ENCODE data around the gene KCND2.
"Not testable (repeated sequence)": the region's sequence is repeated elsewhere in the genome, so short reads cannot be mapped to it uniquely, and the experiment has no call there.

The KCND2 gene

DNA sequence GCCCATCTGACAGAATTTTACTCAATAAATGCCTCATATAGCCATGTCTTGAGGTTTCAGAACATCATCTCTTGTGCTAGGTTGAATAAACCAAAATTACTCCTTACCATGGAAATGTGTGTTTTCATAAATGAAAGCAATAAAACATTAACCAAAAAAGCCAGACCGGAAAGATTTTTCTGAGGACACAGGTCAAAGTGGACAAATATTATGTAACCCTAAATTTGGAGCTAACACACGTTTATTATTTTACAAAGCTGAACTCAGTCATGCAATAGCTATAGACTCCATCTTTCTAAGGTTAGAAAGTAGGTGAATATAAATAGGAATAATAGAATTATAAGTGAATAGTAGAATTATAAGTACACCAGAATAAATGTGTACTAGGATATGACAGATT is 315.9 kb downstream of the KCND2 start:
- DNase-seq, result no peak

DNA sequence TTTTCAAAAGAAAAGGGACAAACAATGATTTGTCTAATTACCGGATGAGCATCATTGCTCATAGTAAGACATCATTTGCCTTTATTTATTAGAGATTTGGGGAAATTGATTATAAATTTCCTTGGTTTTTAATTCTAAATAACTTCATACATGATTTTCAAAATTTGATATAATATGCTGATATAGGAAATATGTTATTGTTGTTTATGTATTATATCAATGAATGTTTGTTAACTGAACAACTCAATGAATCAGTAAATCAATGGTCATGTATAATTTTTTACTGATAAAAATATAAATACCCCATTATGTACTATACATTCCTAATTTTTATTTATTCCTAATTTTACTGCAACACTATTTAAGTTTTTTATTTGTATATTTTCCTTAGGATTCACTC is 327.6 kb downstream of the KCND2 start:
- no peak for DNase-seq

DNA sequence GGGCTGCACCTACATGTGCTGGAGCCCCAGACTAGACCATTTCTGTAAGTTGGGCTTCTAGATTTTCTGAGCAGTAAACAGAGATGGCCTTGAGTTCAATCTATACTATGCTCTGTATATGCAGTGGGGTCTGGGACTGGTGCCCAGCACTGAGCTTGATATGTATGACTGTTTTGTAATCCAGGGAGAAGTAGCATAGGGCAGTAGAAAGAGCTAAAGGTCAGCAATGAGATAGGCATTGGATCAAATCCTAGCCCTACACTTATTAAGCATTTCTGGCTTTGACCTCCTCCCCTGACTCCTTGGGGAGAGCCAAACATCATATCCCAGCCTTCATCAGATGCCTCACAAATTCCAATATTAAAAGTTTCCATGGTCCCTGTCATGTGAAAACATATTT is 330.4 kb downstream of the KCND2 start:
- no peak for DNase-seq

DNA sequence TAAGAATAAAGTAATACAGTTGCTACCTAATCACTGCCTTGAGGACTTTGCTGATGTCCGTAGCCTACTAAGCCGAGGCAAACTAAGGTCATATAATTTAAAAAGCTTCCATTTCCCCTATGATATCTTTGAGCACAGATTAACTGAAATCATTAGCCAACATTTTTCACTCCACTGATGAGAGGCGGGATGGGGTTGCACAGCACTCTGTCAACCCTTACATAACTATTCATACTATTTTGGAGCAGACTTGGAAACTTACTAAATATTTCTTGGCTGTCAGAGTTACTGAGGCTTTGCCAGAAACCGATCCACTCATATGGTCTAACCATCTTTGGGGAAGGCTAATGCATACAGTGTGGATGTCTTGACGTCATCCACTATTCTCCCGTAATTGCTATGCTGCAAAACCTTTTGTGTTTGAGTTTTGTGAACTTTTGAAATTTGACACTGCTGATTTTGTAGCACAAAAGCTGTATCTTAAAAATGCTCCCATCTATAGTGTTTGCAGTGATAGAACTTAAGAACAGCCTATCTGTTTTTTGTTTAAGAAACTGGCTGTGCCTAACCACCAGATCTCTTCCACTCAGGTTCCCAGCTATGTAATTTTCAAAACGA is 336.3 kb downstream of the KCND2 start:
- no peak for DNase-seq

DNA sequence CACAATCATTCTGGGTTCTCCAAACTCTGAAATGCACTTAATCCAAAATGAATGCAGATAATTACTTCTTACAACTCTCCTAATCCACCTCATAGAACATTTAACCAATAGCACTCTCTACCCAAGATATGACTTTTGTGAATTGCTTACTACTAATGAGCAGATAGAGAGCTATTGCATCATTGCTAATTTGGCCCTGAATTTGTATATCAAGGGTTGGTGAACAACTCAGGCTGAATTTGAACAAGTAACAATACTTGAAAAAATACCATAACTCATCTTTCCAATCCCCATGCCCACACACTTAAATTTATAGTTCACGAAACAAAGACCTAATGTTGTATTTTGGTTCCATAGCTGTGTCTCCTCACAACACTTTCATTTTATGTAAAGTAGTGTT is 339.0 kb downstream of the KCND2 start:
- no peak for DNase-seq

DNA sequence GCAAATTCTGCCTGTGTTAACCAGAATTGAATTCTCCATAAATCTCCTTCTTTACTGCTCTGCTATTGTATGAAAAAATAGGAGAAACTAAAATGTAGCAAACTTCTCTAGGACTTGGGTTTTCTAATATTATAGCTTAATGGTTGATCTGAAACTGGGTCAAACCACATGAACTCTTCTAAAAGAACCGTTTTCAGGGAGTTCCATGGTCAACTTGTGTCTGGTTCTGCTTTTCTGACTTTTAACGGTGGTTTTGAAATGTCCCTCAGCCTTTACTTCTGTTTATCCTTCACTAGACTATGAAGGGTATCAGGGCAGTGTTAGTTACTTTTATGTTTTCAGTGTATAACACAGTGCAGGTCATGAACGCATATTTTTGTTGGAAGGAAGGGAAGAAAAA is 342.7 kb downstream of the KCND2 start:
- no peak for DNase-seq

DNA sequence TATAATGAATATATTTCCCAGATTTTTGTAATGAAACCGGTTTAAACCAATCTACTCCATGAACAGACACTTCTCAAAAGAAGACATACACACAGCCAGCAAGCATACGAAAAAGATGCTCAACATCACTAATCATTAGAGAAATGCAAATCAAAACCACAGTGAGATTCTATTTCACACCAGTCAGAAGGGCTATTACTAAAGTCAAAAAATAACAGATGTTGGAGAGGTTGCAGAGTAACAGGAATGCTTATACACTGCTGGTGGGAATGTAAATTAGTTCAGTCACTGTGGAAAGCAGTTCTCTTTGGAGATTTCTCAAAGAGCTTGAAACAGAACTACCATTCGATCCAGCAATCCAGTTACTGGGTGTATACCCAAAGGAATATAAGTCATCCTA is 344.3 kb downstream of the KCND2 start:
- DNase-seq, result no peak

DNA sequence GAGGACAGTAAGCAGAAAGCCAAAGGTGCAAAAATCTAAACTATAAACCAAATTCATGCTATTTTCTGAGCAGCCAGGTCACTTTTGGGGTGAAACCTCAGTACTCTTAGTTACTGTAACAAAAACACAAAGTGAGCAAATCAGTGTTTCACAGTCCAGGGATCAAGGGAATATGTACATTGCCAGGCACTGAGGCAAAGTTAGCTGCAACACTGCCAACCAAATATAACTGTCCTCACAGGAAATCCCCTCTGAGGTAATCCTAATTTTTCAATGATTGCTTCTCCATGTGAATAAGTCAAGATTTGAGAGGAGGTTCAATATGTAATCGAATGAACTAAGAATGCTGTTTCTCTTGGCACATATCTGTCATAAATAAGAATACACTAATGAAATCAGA is 355.3 kb downstream of the KCND2 start:
- no peak for DNase-seq

DNA sequence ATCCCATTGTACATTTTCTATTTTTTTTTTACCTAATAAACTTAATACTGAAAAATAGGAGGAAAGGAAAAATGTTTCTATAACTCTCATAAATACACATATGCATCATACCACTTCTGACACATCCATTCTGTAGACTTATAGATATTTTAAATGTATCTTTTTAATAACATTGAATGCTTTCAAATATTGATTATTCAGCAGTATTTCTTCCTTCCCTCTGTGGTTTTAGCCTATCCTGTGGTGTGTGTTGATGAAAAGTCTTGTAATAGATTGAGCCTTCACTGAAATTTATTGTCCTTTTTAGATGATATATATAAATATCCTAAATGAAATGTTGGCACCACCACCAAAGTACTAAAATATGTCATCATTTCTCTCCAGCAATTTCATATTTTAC is 366.9 kb downstream of the KCND2 start:
- no peak for DNase-seq

DNA sequence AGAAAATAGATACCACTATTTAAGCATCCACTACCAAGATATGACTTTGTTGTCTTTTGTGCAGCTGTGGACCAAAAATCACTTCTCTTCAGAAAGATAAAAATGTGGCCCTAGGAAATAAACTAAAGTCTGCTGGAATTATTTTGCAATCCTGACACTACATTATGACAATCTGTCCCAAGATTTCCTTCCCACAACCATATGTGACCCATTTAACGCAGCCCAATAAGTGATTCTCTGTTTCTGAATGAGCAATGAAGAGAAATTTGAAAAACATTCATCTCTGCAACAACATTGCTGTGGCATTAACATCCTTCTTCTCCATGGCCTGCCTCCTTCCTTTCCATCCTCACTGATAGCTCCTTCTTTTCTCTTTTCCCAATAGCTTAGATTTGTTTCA is 373.0 kb downstream of the KCND2 start:
- DNase-seq, result no peak

DNA sequence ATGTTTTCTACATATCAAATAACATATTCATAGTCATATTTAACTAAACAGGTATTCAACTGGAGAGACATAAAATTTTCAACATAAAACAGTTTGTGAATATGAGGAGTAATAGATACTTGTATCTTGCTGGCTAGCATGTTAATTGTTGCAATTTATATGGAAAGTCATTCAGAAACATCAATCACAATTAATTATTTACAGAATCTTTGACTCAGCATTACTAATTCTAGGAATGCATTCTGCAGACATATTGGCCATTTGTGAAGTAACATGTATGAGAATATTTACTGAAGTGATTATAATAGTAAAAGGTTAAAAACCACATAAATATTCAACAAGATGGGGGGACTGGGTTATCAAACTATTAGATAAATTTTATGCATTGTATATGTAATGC is 381.3 kb downstream of the KCND2 start:
- no peak for DNase-seq

DNA sequence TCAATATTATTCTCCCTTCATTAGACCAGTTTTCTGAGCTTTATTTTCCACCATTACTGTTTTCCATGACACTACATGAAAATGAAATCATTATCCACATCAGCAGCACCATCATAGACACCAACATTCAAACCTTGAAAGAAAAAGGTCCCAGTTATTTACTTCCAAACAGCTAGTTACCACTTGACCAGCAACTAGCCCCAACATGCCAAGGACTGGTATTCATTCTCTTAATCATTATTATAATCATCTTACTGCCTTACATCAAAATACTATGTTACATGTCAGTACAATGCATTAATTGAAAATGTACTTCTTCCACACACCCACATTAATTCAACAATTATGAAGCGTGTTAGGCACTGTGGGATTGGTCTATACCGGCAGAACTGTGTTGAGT is 385.5 kb downstream of the KCND2 start:
- DNase-seq, result no peak

DNA sequence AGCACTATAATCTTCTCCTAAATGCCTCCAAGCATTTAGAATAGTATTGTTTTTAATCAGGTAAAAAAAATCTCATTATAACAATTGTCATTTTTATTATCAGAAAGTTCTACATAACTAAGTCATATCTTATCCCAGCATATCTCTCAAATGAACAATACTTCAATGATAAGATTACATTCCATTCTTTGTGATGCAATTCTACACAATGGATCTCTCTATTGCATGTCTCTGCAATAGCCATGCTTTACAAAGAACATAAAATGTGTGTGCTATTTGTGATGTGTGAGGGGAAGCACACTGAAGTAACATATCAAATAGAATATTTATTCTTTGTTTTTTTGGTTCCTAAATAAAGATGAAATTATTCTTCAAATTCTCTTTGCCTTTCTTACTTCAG is 389.3 kb downstream of the KCND2 start:
- DNase-seq, result no peak

DNA sequence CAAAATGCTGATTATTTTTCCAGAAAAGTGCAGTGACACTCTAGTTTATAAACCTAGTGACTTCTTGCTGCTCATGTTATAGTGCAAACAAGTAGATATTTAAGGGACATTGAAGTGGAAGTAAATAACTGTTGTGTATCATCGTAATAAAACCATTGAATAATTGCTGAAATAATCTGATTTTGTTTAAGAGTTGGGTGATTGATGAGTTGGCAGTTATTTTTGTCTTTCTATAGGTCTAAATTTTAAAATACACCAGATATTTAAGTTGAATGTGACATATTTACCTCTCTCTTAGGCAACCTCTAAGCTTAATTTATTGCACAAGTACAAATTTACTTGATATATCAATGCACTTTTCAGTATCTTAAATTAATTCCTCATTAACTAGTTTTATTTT is 392.1 kb downstream of the KCND2 start:
- DNase-seq, result no peak

DNA sequence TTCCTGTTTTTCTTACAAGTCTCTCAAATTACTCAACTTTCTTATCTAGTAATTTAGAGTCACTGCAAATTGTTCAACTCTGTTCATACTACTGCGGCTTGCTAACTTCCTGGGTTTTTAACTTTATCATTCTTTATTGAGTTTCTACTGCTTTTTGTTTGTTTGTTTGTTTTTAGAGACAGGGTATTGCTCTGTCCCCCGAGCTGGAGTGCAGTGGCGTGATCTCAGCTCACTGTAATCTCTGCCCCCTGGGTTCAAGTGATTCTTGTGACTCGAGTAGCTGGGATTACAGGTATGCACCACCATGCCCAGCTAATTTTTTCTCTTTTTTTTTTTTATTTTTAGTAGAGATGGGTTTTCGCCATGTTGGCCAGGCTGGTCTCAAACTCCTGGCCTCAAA is 402.1 kb downstream of the KCND2 start:
- no peak for DNase-seq

DNA sequence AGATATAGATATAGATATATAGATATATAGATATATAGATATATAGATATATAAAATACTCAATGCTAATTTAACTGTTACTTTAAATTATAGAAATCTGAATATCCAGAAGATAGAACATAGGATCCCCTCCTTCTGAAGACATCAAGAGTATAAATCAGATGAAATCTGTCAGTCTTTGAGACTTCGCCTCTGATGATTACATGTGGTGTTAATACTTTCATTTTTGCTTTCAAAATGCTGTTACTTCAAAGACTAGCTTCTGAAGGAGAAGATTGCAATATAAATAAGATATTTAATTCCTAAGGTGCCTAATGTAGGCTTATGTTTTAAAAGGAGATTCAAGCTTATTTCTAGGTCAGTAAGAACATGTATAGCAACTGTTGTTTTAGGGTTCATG is 404.6 kb downstream of the KCND2 start:
- no peak for DNase-seq

DNA sequence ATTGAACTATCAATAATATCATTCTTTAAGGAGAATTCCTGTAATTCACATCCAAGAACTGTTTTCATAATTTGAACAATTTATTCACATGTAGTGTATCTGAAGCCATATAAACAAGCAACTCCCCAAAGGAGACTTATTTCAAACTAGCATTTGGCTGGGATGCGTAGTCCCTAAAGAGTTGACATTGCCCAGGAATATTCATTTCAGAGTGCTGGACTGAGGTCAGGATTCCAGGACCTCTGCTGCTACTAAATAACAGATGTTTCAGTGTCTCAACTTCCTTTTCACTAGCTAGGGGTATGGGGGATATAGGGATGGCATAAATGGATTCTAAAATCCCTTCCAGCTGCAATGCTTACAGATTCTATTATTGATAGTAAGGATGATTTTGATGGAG is 408.0 kb downstream of the KCND2 start:
- DNase-seq, result no peak

DNA sequence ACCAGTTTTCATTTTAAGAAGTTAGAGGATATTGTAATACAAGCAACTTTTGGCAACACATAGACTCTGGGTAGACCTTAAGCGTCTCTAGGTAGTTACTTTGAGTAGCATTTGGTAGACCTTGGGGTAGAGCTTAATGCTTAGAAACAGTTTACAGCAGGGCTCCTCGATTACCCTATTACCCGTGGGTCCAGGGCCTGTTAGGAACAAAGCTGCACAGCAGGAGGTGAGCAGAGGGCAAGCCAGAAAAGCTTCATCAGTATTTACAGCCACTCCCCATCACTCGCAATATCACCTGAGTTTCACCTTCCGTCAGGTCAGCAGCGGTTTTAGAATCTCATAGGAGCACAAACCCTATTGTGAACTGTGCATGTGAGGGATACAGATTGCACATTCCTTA is 411.5 kb downstream of the KCND2 start:
- no peak for DNase-seq

DNA sequence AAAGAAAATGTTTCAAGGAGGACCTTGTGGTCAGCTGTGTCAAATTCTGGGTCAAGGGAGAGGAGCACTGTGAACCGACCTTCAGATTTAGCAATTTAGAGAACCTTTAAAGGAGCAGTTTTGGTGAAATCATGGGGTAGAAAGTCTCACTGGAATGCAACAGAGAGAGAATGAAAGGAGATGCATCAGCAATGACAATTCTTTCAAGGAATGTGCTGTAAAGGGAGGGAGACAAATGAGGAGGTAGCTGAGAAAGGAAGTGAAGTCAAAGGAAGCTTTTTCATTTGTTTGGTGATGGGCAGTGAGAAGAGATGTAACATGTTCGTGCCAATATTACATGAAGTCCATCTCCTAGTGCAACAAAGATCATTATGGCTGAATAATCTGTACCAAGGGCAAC is 418.9 kb downstream of the KCND2 start:
- DNase-seq, result no peak

DNA sequence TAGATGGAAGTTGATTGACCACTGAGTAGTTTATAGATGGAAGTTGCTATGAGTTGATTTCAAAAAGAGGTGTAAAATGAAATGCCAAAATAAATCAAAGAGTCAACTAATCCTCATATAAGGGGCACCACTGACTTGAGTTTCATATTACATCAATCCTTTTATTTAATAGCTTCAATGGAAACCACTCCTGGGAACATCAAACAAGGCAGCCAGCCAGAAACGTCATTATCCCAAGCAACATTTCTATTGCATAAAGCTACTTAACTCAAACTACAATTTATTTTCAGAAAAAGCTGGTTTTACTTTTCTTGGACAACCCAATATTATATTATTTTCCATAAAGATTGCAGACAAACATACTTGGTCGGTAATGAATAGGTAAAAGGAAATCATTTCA is 422.9 kb downstream of the KCND2 start:
- no peak for DNase-seq

DNA sequence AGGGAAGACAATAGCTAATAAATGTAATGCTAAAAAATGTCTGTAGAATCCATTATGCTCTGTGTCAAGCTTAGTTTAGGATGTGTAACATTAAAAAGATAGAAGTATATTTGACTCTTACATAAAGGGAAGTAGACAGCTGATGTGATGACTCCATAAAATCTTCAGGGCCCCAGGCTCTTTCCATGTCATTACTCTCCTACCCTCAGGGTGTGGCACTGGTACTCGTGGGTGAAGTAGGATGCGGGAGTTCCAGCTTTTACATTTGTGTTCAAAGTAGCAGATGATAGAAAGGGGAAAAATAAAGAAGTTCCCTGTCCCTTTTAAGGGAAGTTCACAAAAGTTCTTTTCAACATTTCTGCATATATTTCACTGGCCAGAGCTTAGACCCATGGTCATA is 427.8 kb downstream of the KCND2 start:
- DNase-seq, result no peak

DNA sequence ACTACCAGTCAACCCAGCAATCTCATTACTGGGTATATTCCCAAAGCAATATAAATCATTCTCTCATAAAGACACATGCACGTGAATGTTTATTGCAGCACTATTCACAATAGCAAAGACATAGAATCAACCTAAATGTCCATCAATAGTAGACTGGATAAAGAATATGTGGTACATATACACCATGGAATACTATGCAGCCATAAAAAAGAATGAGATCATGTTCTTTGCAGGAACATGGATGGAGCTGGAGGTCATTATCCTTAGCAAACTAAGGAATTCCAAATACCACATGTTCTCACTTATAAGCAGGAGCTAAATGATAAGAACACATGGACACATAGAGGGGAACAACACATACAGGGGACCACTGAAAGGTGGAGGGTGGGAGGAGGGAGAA is 429.4 kb downstream of the KCND2 start:
- DNase-seq, result not testable (repeated sequence)

DNA sequence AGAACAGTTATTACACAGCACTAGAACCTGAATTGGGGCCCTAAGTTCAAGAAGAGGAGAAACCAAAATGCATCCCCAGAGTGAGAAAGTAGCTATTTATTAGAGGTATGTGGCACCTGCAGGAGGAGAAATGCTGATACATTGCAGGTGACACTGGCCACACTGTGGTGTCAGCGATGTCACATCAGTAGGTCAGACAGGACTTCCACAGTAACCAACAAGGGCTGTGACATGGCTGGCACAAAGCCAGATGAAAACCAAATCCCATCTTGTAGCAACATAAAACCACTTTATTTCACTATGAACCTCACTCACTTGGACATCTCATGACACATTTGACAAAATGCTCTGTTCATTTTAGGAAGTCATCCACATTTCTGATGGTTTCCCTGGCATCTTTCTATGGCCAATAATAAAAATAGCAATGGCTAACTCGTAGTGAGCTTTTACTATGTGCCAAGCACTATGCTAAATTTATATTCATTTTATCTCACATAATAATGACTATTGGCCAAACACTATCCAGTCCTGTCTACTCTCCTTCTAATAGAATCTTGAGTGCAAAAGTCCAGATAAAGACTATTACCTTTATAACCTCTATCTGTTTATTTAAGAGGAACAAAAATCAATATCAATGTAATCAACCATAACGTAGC is 430.7 kb downstream of the KCND2 start:
- no peak for DNase-seq

DNA sequence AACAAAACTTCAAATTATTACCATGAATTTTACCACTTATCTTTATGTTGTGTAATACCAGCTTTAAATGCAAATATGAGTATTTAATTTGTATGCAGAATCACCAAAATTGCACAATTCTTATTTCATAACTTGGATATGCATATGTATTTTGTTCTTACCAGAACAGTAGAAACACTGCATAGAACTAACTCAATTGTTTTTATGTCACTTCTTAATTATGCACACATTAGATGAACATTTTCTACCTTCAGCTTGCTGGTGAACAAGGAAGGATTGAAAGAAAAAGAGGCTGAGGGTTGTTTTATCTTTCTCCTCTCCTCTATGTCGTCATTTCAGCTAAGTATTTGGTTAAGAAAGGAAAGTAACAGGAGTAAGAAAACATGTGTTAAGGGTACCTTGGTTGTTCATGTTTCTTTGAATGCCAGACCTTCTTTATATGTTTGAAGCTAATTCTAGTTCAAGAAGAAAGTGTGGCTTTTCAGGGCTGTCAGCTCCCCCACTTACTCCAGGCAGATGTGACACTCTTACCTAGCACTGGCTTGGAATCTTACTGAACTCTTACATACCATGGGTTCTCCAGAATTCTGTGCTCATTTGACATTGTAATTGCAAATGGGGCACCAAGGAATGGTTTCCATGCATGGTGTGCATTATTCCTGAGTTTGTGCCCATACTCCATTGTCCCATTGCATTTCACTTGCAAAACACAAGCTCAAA is 436.4 kb downstream of the KCND2 start:
- DNase-seq, result no peak

DNA sequence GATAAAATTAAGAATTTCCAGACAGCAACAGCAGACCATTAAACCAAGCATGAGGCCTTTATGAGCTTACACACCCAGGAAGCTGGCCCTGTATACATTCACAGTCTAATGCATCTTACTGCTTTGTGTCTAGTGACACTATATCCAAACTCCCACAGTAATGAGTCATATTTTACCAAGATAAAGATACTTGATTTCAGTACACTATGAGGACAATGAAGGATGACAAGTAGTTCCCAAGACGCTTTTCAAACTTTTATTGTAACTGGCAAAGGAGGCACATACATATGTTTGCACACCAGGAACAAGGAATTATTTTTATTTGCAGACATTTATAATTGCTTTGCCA is 437.0 kb downstream of the KCND2 start:
- no peak for DNase-seq

Measured in activated effector memory CD4-positive, alpha-beta T cell treated with anti-CD3 and anti-CD28 coated beads, Interleukin-2, amount 50 U/mL, for 16 hours (primary cell).